Astrocyte of the cerebellum (primary cell): Measurements from ENCODE around the gene USH1G.

Experiments
- DNase-seq: peaks from one replicate; pipeline ENCODE4 v3.0.0-alpha.2; 2011; ENCODE audit warnings: low read depth
- H3K4me3 ChIP-seq: 2 replicates; pipeline ENCODE4 v1.5.1; 2011; ENCODE audit warnings: mild to moderate bottlenecking, low read depth, low read length, moderate library complexity
- in situ Hi-C: cut with HindIII; loops from 2 replicates; pipeline ENCODE4 v1.10.0; 2017; ENCODE audit warnings: low sequenced_read_pairs
- TF ChIP-seq, protein P1 (sequence below): IDR thresholded peaks from 2 replicates; pipeline ENCODE4 v1.5.1; 2012; ENCODE audit warnings: low read length, low read depth, moderate library complexity, mild to moderate bottlenecking; ENCODE audit errors: missing control alignments

USH1G gene

DNA sequence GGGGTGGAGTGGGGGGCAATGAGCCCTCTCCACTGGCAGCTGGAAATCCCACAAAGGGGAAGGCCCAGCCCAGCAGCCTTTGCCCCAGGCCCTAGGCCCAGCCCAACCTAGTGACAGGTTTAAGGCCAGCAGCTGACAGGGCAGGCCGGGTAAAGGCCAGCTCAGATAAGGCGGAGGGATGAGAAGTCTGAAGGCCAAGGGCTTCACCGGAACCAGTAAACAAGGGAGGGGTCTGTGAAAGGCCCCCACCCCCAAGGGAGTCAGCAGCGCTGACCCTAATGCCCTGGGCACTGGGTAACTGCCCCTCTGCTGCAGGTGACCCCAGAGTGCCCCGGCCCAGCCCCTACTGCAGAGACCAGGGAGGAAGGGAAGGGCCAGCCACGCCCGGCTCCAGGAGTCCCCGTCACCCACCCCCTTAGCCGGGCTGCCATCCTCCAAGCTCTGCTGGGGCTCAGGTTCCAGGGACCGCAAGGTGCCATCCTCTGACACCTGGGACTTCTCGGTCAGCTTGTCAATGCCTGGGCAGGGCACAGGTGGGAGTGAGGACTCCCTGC is 30.2 kb upstream of the USH1G start:
- DNase-seq = no peak
- no peak overlapping the region for H3K4me3 ChIP-seq
- TF ChIP-seq, protein P1, sequence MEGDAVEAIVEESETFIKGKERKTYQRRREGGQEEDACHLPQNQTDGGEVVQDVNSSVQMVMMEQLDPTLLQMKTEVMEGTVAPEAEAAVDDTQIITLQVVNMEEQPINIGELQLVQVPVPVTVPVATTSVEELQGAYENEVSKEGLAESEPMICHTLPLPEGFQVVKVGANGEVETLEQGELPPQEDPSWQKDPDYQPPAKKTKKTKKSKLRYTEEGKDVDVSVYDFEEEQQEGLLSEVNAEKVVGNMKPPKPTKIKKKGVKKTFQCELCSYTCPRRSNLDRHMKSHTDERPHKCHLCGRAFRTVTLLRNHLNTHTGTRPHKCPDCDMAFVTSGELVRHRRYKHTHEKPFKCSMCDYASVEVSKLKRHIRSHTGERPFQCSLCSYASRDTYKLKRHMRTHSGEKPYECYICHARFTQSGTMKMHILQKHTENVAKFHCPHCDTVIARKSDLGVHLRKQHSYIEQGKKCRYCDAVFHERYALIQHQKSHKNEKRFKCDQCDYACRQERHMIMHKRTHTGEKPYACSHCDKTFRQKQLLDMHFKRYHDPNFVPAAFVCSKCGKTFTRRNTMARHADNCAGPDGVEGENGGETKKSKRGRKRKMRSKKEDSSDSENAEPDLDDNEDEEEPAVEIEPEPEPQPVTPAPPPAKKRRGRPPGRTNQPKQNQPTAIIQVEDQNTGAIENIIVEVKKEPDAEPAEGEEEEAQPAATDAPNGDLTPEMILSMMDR = no peak
- in situ Hi-C loops = no loop called here

DNA sequence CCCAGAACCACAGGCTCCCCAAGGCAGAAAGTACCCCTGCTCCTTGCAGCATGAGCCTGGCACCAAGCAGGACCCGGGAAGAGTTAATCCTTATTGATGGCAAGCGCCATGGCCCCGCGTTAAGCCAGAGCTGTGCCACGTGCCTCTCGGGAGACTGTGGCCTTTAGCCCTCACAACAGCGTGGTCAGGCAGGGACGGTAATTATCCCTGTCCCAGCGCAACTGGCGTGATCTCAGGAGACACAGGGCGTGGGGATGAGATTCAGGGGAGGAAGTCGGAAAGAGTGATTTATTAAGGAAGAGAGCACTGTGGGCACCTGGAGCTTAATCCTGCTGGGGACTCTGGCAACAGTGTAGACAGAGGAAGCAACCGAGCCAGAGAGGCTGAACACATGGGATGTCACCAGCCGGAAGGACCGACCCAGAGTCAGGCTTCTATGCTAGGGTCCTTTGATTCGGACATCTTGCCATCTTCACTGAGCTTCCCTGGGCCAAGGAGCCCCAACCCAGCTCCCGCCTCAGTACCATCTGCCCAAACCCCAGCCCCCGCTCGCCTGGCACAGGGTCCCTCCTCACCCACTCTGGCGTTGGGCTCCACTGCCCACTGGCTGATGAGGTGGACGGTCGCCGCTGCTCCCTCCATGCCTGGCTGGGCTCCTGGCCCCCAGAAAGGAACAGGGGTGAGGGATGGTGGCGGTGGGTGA is 29.5 kb upstream of the USH1G start:
- in situ Hi-C loops = no loop called here
- DNase-seq = no peak
- H3K4me3 ChIP-seq = no peak overlapping the region
- TF ChIP-seq, protein P1 = no peak

DNA sequence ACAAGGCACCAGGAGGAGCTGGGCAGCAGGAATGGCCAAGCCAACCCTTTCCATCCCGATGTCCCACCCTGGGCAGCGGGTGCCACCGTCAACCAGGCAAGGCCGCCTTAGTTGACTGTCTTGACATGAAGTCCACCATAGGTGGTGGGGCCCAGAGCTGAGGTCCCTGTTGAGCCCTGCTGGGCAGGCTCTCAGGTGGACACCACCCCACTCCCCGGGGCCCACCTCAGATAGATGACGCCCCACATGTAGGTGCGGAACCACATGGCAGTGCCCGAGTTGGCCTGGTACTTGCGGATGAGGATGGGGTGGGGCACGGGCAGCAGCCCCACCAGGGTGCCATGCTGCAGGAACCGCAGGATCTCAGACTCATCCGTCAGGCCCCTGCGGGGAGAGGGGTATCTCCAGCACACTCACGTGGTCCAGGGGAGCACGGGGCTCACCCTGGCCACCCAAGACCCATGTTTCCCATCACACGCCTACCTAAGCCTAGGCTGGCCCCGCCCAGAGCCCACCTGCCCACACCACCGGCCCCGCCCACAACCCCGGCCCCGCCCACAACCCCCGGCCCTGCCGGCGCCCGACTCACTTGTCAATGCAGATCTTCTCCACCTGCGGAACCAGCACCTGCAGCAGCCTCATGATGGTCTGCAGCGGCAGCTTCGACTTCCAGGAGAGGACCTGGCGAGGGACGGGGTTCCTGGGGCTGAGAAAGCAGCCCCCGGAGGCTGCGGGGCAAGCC is 28.8 kb upstream of the USH1G start:
- DNase-seq = no peak
- no peak overlapping the region for H3K4me3 ChIP-seq
- TF ChIP-seq, protein P1 = no peak
- in situ Hi-C loops = no loop called here

DNA sequence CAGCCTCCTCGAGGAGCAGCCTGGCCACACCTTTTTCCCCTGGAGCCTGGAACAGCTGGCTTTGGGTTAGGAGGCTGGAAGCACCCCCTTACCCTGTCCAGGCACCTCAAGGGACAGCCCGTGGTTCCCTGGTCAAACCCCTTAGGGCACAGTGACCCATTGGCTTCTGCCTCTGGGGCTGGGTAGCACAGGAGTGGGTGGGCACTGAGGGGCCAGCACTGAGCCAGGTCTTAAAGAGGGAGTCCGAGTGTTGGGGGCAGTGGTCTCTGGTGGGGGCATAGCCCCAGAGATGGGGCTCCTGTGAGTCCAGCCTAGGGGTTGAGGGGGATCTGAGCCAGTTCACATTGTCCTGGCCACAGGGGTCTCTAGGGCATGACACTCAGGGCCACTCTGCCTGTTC is 28.0 kb upstream of the USH1G start:
- in situ Hi-C loops = no loop called here
- no peak overlapping the region for H3K4me3 ChIP-seq
- DNase-seq = no peak
- TF ChIP-seq, protein P1 = no peak

DNA sequence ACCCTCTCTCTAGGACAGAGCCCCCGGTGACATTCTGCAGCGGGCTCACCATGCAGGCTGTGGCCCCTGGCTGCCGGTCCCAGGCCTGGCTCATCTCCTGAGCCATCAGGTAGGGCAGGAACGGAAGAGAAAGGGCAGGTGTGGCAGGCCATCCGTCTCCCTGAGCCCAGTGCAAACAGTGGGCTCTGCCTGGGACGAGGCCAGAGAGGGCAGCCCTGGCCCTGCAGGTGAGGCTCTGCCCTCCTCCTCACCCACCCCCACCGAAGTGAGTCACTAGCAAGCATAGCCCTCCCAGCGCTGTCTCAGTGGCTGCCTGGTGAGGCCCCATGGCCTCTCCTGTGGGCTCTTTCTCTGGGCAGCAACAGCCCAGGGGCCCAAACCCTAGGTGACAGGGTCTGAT is 27.2 kb upstream of the USH1G start:
- TF ChIP-seq, protein P1 = no peak
- in situ Hi-C loops = no loop called here
- H3K4me3 ChIP-seq = no peak overlapping the region
- no peak for DNase-seq

DNA sequence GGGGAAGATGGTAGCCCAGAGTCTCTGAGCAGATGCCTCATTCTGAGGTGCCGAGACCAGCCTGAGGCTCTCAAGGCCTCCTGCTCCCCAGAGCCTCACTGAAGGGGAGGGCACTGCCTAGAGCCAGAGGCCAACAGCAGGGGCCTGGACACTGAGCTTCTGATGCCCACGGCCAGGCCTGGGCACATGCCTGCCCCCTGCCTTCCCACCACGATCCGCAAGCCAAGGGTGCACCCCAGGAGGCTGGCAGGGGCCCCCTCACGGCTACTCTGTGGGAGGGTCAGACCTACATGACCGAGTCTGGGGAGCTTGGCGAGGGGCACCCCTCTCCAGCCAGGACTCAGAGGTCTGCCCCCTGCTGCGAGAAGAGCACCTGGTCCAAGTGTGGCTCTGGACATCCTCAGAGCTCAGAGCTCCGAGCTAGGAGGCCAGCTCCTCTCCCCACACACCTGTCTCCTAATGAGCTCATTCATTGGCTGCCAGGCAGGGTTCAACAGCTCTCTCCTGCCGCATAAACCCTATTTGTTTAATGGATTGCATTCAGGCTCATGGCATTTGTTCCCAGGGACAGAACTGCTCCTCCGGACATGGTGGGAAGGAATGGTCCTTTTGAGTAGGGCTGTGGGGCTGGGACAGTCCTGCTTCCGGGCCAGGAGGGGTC is 26.5 kb upstream of the USH1G start:
- no peak for DNase-seq
- H3K4me3 ChIP-seq = no peak overlapping the region
- TF ChIP-seq, protein P1 = no peak
- in situ Hi-C loops = no loop called here
